ENCODE measurements around the gene DTWD1.
"Not testable (repeated sequence)": the region's sequence is repeated elsewhere in the genome, so short reads cannot be mapped to it uniquely, and the experiment has no call there.

Gene DTWD1

GRCh38 chr15:49620658-49621368 lies at the start of gene DTWD1, which contains the start of gene FAM227B:
Gene DTWD1, plus strand, starts transcription at chr15:49621048. Its CDS starts 4,120 bp downstream, at chr15:49625168.
Gene FAM227B, minus strand, starts transcription at chr15:49620818. Its CDS starts 5,647 bp downstream, at chr15:49615171.
- peak; percentile 95 for DNase-seq

GRCh38 chr15:49573421-49573820 lies 47.4 kb upstream of the DTWD1 start:
- no peak for DNase-seq

GRCh38 chr15:49589030-49589429 lies 31.8 kb upstream of the DTWD1 start:
- no peak for DNase-seq

- DNase-seq: not testable (repeated sequence)
These were observed 28.0 kb upstream of the DTWD1 start for GRCh38 chr15:49592829-49593316.

GRCh38 chr15:49604625-49605409 lies 16.0 kb upstream of the DTWD1 start:
- no peak for DNase-seq

- no peak for DNase-seq
These were observed 15.3 kb upstream of the DTWD1 start for GRCh38 chr15:49605588-49605987.

- no peak for DNase-seq
These were observed 14.3 kb upstream of the DTWD1 start for GRCh38 chr15:49606594-49606993.

- DNase-seq: no peak
These were observed 10.5 kb upstream of the DTWD1 start for GRCh38 chr15:49610157-49610918.

- DNase-seq: not testable (repeated sequence)
These were observed 8.6 kb upstream of the DTWD1 start for GRCh38 chr15:49612240-49612639.

GRCh38 chr15:49619226-49619625 lies 1.6 kb upstream of the DTWD1 start:
- DNase-seq: no peak

- DNase-seq: peak; percentile 35
These were observed 649 bp upstream of the DTWD1 start for GRCh38 chr15:49620199-49620598.

- DNase-seq: peak; percentile 10
These were observed 558 bp downstream of the DTWD1 start for GRCh38 chr15:49621401-49621811.

GRCh38 chr15:49621887-49622286 lies 1.0 kb downstream of the DTWD1 start:
- no peak for DNase-seq

GRCh38 chr15:49622561-49622960 lies 1.7 kb downstream of the DTWD1 start:
- DNase-seq: no peak

- DNase-seq: no peak
These were observed 3.2 kb downstream of the DTWD1 start for GRCh38 chr15:49624056-49624455.

GRCh38 chr15:49625460-49626036 lies 4.7 kb downstream of the DTWD1 start:
- no peak for DNase-seq

- DNase-seq: no peak
These were observed 6.6 kb downstream of the DTWD1 start for GRCh38 chr15:49627407-49627877.

- DNase-seq: no peak
These were observed 7.5 kb downstream of the DTWD1 start for GRCh38 chr15:49628379-49628778.

GRCh38 chr15:49637857-49638256 lies 17.0 kb downstream of the DTWD1 start:
- no peak for DNase-seq

GRCh38 chr15:49644364-49644794 lies 23.5 kb downstream of the DTWD1 start:
- no peak for DNase-seq

- no peak for DNase-seq
These were observed 24.4 kb downstream of the DTWD1 start for GRCh38 chr15:49645277-49645676.

GRCh38 chr15:49645941-49646340 lies 25.1 kb downstream of the DTWD1 start:
- DNase-seq: no peak

- DNase-seq: no peak
These were observed 26.0 kb downstream of the DTWD1 start for GRCh38 chr15:49646891-49647290.

All from CD4-positive, alpha-beta T cell treated with Interleukin-10 for 1 hour (primary cell).